Measurements from ENCODE around the gene C1RL. TPM values are rescaled to one million over a fixed set of nuclear protein-coding genes. Genes with fewer than 3 reads are reported as not detected.
A peak's percentile ranks its signal among the peaks of the same experiment; 100 is the strongest.

C1RL gene
- total RNA-seq, 1 donor from 2014 or later: 11.0 TPM

DNA sequence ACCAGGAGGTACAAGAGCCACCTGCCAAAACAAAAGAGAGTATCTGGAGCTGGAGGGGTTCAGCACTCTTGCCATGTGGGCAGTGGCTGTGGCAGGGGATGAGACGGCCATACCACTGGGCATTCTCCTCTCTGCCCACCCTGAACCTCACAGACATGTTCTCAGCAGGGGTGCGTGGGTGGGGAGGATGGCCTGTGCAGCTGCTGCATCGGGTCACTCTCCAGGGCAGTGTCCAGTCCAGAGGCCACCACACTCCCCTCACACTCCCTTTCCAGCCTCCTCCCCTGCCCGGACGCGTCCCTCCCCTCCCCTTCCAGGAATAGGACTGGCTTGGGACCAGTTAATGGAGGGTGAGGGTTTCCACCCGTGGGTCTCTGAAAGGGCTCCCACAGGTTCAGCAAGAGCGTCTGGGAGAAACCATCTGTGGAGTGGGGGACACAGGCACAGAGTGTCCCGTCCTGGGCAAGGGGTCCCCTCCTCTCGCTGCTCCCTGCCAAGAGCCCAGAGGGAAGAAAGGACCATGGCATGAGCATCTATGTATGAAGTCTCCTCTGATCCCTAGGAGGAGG, 17.3 kb downstream of the C1RL start:
- H3K9me3 Mint-ChIP-seq (ENCODE audit: unreplicated experiment): peaks cover 2% of the 10 kb centered on the region
- Histone ChIP-seq H2AFZ (ENCODE audit: low read depth, low read length) (peak overlapping the region; percentile 93), H3K9me3 (ENCODE audit: insufficient read depth, low read depth, low read length) (no peaks in the 10 kb centered on the region), H3K36me3 (ENCODE audit: insufficient read depth, low read length) (no peaks in the 10 kb centered on the region), H3K4me3 (ENCODE audit: insufficient read depth, low read depth, low read length) (peak overlapping the region; percentile 56), H3K4me1 (ENCODE audit: insufficient read depth, low read length) (peaks cover 5% of the 10 kb centered on the region), H3K79me2 (ENCODE audit: insufficient read depth, low read length) (no peaks in the 10 kb centered on the region), H3K27ac (ENCODE audit: low read depth, low read length) (no peak overlapping the region), H4K20me1 (ENCODE audit: insufficient read depth, low read length) (no peaks in the 10 kb centered on the region), H3K4me2 (ENCODE audit: low read length) (peak overlapping the region; percentile 86), H3K9ac (ENCODE audit: low read length) (peak overlapping the region; percentile 73), H3K27me3 (ENCODE audit: insufficient read depth, low read length) (peaks cover 9% of the 10 kb centered on the region)
- no peaks in the 10 kb centered on the region for H3K4me1 Mint-ChIP-seq (ENCODE audit: low read depth, unreplicated experiment)
- H3K27ac Mint-ChIP-seq (ENCODE audit: unreplicated experiment): no peak overlapping the region
- DNase-seq (ENCODE audit: low read depth) (no peak), FAIRE-seq (no peak)
- peaks cover 35% of the 10 kb centered on the region for H3K27me3 Mint-ChIP-seq (ENCODE audit: low read depth, unreplicated experiment)
- peak overlapping the region; percentile 40 for H3K4me3 Mint-ChIP-seq (ENCODE audit: unreplicated experiment)
- TF ChIP-seq, protein P1, sequence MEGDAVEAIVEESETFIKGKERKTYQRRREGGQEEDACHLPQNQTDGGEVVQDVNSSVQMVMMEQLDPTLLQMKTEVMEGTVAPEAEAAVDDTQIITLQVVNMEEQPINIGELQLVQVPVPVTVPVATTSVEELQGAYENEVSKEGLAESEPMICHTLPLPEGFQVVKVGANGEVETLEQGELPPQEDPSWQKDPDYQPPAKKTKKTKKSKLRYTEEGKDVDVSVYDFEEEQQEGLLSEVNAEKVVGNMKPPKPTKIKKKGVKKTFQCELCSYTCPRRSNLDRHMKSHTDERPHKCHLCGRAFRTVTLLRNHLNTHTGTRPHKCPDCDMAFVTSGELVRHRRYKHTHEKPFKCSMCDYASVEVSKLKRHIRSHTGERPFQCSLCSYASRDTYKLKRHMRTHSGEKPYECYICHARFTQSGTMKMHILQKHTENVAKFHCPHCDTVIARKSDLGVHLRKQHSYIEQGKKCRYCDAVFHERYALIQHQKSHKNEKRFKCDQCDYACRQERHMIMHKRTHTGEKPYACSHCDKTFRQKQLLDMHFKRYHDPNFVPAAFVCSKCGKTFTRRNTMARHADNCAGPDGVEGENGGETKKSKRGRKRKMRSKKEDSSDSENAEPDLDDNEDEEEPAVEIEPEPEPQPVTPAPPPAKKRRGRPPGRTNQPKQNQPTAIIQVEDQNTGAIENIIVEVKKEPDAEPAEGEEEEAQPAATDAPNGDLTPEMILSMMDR (IDR thresholded peaks at IDR 0.05; ENCODE audit: insufficient read depth, low read depth, low read length): no peak
- no peak for TF ChIP-seq EZH2 (IDR thresholded peaks at IDR 0.05; ENCODE audit: insufficient read depth, low read length)
- H3K36me3 Mint-ChIP-seq (ENCODE audit: low read depth, unreplicated experiment): peaks cover 2% of the 10 kb centered on the region

DNA sequence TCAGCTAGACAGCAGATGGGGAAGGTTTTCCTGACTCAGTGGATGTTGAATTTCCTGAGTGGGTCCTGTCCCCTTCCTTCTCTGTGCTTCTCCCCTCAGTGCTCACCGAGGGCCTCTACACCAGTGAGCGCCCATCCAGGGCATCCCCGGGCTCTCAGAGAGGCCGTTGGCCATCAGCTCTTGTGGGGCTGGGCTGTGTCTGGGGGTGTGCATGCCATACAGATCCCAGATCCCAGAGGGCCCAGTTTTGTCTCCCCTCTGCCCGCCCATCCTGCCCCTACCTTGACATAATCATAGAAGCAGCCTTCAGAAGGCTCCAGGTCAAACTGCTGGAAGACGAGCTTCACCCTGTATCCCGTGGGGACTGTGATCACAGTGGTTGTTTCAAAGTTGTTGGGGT, 17.8 kb downstream of the C1RL start:
- Mint-ChIP-seq H3K4me3 (ENCODE audit: unreplicated experiment) (no peak overlapping the region), H3K9me3 (ENCODE audit: unreplicated experiment) (peaks cover 2% of the 10 kb centered on the region)

More for the DNA sequence above, 17.8 kb downstream of the C1RL start:
- Histone ChIP-seq H3K79me2 (ENCODE audit: insufficient read depth, low read length) (no peaks in the 10 kb centered on the region), H3K4me3 (ENCODE audit: insufficient read depth, low read depth, low read length) (no peak overlapping the region), H3K9me3 (ENCODE audit: insufficient read depth, low read depth, low read length) (no peaks in the 10 kb centered on the region), H3K9ac (ENCODE audit: low read length) (no peak overlapping the region), H3K4me2 (ENCODE audit: low read length) (no peak overlapping the region), H3K27me3 (ENCODE audit: insufficient read depth, low read length) (peaks cover 9% of the 10 kb centered on the region), H3K4me1 (ENCODE audit: insufficient read depth, low read length) (peaks cover 5% of the 10 kb centered on the region), H3K36me3 (ENCODE audit: insufficient read depth, low read length) (no peaks in the 10 kb centered on the region), H3K27ac (ENCODE audit: low read depth, low read length) (no peak overlapping the region), H2AFZ (ENCODE audit: low read depth, low read length) (no peak overlapping the region), H4K20me1 (ENCODE audit: insufficient read depth, low read length) (no peaks in the 10 kb centered on the region)
- FAIRE-seq (no peak), DNase-seq (ENCODE audit: low read depth) (no peak)
- H3K27ac Mint-ChIP-seq (ENCODE audit: unreplicated experiment): no peak overlapping the region
- peaks cover 2% of the 10 kb centered on the region for H3K36me3 Mint-ChIP-seq (ENCODE audit: low read depth, unreplicated experiment)
- H3K27me3 Mint-ChIP-seq (ENCODE audit: low read depth, unreplicated experiment): peaks cover 39% of the 10 kb centered on the region
- TF ChIP-seq EZH2 (IDR thresholded peaks at IDR 0.05; ENCODE audit: insufficient read depth, low read length): no peak
- TF ChIP-seq, protein P1 (IDR thresholded peaks at IDR 0.05; ENCODE audit: insufficient read depth, low read depth, low read length): no peak
- no peaks in the 10 kb centered on the region for H3K4me1 Mint-ChIP-seq (ENCODE audit: low read depth, unreplicated experiment)

Measured in astrocyte (in vitro differentiated cells and primary cell).